GM12878 (cell line): Measurements from ENCODE around the gene RNPC3. TPM values are rescaled to one million over a fixed set of nuclear protein-coding genes. Genes with fewer than 3 reads are reported as not detected.
A peak's percentile ranks its signal among the peaks of the same experiment; 100 is the strongest.

Source experiments
- ATAC-seq: fragments of 200-7000 bp; cut with Tn5 transposase; 3 replicates; pipeline ENCODE4 v1.9.1; 2020; ENCODE audit warnings: mild to moderate bottlenecking, moderate library complexity
- BruUV-seq: library from RNA; stranded (reverse); fragments of 400-500 nt; replicated peaks from 2 replicates; lab custom pipeline; 2021; lab: Mats Ljungman, UMichigan
- CTCF ChIA-PET: fragments of 300-600 bp; sonication (Branson Sonifier 250); formaldehyde crosslinking; extraction: SDS; loops from one replicate; lab custom pipeline; 2021; ENCODE audit warnings: inconsistent platforms; lab: Yijun Ruan, JAX
- POLR2A ChIA-PET: fragments of 350-600 bp; formaldehyde crosslinking; extraction: SDS; loops from one replicate; lab custom pipeline; 2021; ENCODE audit warnings: inconsistent platforms; lab: Charles Lee
- RAD21 ChIA-PET: fragments of 300-600 bp; sonication (Branson Sonifier 250); formaldehyde crosslinking; loops from one replicate; lab custom pipeline; 2023; ENCODE audit warnings: antibody characterized with exemption; ENCODE audit not compliant: unreplicated experiment; lab: Charles Lee
- SMC1A ChIA-PET: fragments of 300-600 bp; sonication (Branson Sonifier 250); formaldehyde crosslinking; loops from one replicate; lab custom pipeline; 2023; ENCODE audit not compliant: unreplicated experiment, uncharacterized antibody; lab: Charles Lee
- DNase-seq: peaks from one replicate; pipeline ENCODE4 v3.0.0-alpha.2; 2011; ENCODE audit warnings: low read depth, low spot score
- FAIRE-seq: peaks from 3 replicates; lab custom pipeline; 2011; peaks lifted over from hg19 to GRCh38; lab: Jason Lieb, UNC
- H2AFZ ChIP-seq: 2 replicates; pipeline ENCODE4 v1.6.0; 2011; ENCODE audit warnings: low read depth, low read length, control low read depth; ENCODE audit not compliant: control insufficient read depth
- H3K27ac ChIP-seq: 2 replicates; pipeline ENCODE4 v1.5.1; 2011; ENCODE audit warnings: control low read depth; ENCODE audit not compliant: control insufficient read depth, insufficient read depth
- H3K27me3 ChIP-seq, 2 experiments: replicated peaks in 1 of 2; 2 replicates each; pipeline versions ENCODE4 v1.6.0 to v1.6.1; 2011; ENCODE audit warnings: low read length in 1 of 2; ENCODE audit not compliant: control insufficient read depth in 2 of 2, insufficient read depth in 2 of 2
- H3K36me3 ChIP-seq, 2 experiments: 2 replicates each; pipeline ENCODE4 v1.5.1; 2011; ENCODE audit warnings: low read length in 1 of 2; ENCODE audit not compliant: control insufficient read depth in 2 of 2, insufficient read depth in 2 of 2
- H3K4me1 ChIP-seq: 2 replicates; pipeline ENCODE4 v1.6.1; 2011; ENCODE audit warnings: mild to moderate bottlenecking, low read length, moderate library complexity, mixed read lengths; ENCODE audit not compliant: control insufficient read depth, insufficient read depth
- H3K4me2 ChIP-seq: 2 replicates; pipeline ENCODE4 v1.6.0; 2011; ENCODE audit warnings: control low read depth; ENCODE audit not compliant: control insufficient read depth, insufficient read depth
- H3K4me3 ChIP-seq: fragments of 200-600 bp; sonication (generic); 2 replicates; pipeline ENCODE4 v1.5.1; 2016
- H3K79me2 ChIP-seq: 2 replicates; pipeline ENCODE4 v1.6.0; 2011; ENCODE audit warnings: low read length; ENCODE audit not compliant: control insufficient read depth, insufficient read depth
- H3K9ac ChIP-seq: 2 replicates; pipeline ENCODE4 v1.8.0; 2011; ENCODE audit warnings: low read length, control low read depth, mixed read lengths; ENCODE audit not compliant: control insufficient read depth, insufficient read depth
- H3K9me3 ChIP-seq: replicated peaks from 3 replicates; pipeline ENCODE4 v1.5.1; 2011; ENCODE audit warnings: mild to moderate bottlenecking, low read length; ENCODE audit not compliant: control insufficient read depth, insufficient read depth
- H4K20me1 ChIP-seq: 2 replicates; pipeline ENCODE4 v1.6.0; 2011; ENCODE audit not compliant: control insufficient read depth, insufficient read depth
- HDAC2 ChIP-seq: fragments of 200-600 bp; sonication (generic); IDR thresholded peaks from 2 replicates; pipeline ENCODE4 v1.6.1; 2017
- KDM1A ChIP-seq: fragments of 200-600 bp; sonication (generic); IDR thresholded peaks from 2 replicates; pipeline ENCODE4 v1.6.1; 2016; ENCODE audit warnings: borderline replicate concordance
- POU2F2 ChIP-seq: IDR thresholded peaks from 3 replicates; pipeline ENCODE4 v1.6.1; 2011; ENCODE audit warnings: low read depth, mild to moderate bottlenecking, low read length, borderline replicate concordance
- RAD21 ChIP-seq: IDR thresholded peaks from 2 replicates; pipeline ENCODE4 v1.6.1; 2011; ENCODE audit warnings: mild to moderate bottlenecking, low read depth, low read length, moderate library complexity; ENCODE audit not compliant: insufficient read depth
- RB1 ChIP-seq: fragments of 450-650 bp; formaldehyde crosslinking; IDR thresholded peaks from 2 replicates; pipeline ENCODE4 v1.6.1; 2017; ENCODE audit warnings: mild to moderate bottlenecking, borderline replicate concordance
- SMC3 ChIP-seq: IDR thresholded peaks from 2 replicates; pipeline ENCODE4 v1.6.1; 2011; ENCODE audit warnings: low read length, improper control_type of control experiment, borderline replicate concordance
- STAT3 ChIP-seq: IDR thresholded peaks from 2 replicates; pipeline ENCODE4 v1.6.1; 2011; ENCODE audit warnings: low read depth, low read length, improper control_type of control experiment
- ZNF384 ChIP-seq: IDR thresholded peaks from 2 replicates; pipeline ENCODE4 v1.6.1; 2012; ENCODE audit warnings: low read depth, mild to moderate bottlenecking, low read length, improper control_type of control experiment, borderline replicate concordance
- WGBS: methylation state at CpG from one replicate; pipeline ENCODE4 v1.1.6; 2016; ENCODE audit warnings: low lambda C conversion rate; ENCODE audit not compliant: insufficient replicate concordance, insufficient coverage; ENCODE audit errors: missing lambda C conversion rate; 5-methylcytosine and 5-hydroxymethylcytosine counted together
- in situ Hi-C: fragments of 300-500 bp; cut with MboI; formaldehyde crosslinking; loops from 9 replicates; pipeline ENCODE4 v1.14.3; 2018; ENCODE audit warnings: mixed read lengths
- intact Hi-C: fragments of 100-400 bp; cut with micrococcal nuclease; formaldehyde crosslinking; loops from one replicate; pipeline ENCODE4 v1.14.2; 2022; ENCODE audit not compliant: unreplicated experiment
- polyA plus RNA-seq, 11 experiments: library from polyadenylated mRNA; depleted of rRNA in 4 of 11; unstranded in 6 of 11; stranded (reverse) in 5 of 11; fragments of >200 nt; fragmentation: Nextera tagmentation in 4 of 11; fragmentation: Illumina TruSeq in 1 of 11; extraction: Ambion mirVana in 4 of 11; extraction: Trizol in 1 of 11; gene quantifications; 1 replicate in 1 of 11; 2 replicates in 10 of 11; pipeline versions ENCODE4 v1.2.1 to v1.2.3, GENCODE V29; 2011 to 2016; ENCODE audit warnings: inconsistent platforms in 2 of 11, missing spikeins in 2 of 11, low read depth in 1 of 11
- total RNA-seq, 4 experiments: library from RNA; depleted of rRNA in 3 of 4; stranded (reverse); fragments of >200 nt in 3 of 4; fragmentation: Illumina TruSeq in 1 of 4; extraction: Trizol in 1 of 4; gene quantifications; 2 replicates each; pipeline versions ENCODE4 v1.2.1 to v1.2.3, GENCODE V29; 2013 to 2021
- TF ChIP-seq, protein P1 (sequence below), 3 experiments: IDR thresholded peaks in 2 of 3; conservative IDR thresholded peaks in 1 of 3; 2 replicates each; pipeline ENCODE4 v1.5.1; 2011; ENCODE audit warnings: low read depth in 3 of 3, low read length in 3 of 3, mild to moderate bottlenecking in 3 of 3, control low read depth in 2 of 3, moderate library complexity in 2 of 3, inconsistent platforms in 1 of 3, mixed read lengths in 1 of 3; ENCODE audit not compliant: control insufficient read depth in 2 of 3, insufficient read depth in 1 of 3; ENCODE audit errors: extremely low read depth in 1 of 3

Gene RNPC3
- total and polyA plus RNA-seq, 10 of the 15 experiments (the other 5 are each of a cell fraction or from before 2014, with no cell fraction given), result 11.4 to 53.7 (median 22.7) TPM

DNA sequence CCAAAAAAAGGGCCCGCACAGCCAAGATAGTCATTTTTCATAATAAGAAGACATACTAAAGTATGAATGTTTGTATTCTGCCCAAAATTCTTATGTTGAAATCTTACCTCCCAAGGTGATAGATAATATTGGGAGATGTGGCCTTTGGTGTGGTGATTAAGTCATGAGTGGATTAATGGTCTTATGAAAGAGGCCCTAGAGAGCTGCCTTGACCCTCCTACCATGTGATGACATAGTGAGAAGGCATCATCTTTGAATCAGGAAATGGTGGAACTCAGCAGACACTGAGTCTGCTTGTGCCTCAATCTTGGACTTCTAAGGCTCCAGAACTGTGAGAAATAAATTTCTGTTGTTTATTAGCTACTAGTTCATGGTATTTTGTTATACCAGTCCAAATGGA, 11.8 kb upstream of the RNPC3 start:
- FAIRE-seq (no peak), ATAC-seq (no peak), DNase-seq (no peak)
- in situ Hi-C loops (loop anchor here (5.0 kb wide), 1 partner anchor 406 kb away; the partner anchor contains the start of gene COL11A1), intact Hi-C loops (no loop called here)
- WGBS, result 95% methylated on average over 1 of the region's 1 CpG
- no peaks in the 10 kb centered on the region for H3K79me2 ChIP-seq
- no peak overlapping the region for H3K4me3 ChIP-seq
- H3K36me3 ChIP-seq, result no peaks in the 10 kb centered on the region
- no TSS peak for BruUV-seq
- ChIA-PET CTCF (interaction anchor here (0.6 to 4.3 kb wide), 11 partner anchors 10 to 1993 kb away, joined by 3 to 32 read pairs (median 5); partner anchors contain the start of gene RNPC3), RAD21 (interaction anchor here (0.7 to 1.0 kb wide), 2 partner anchors 52 to 109 kb away, joined by 5 to 6 read pairs; no protein-coding TSS in a partner anchor), POLR2A (no interaction called here), SMC1A (interaction anchor here (1.3 to 2.2 kb wide), 5 partner anchors 12 to 1994 kb away, joined by 4 to 15 read pairs (median 8); partner anchors contain the start of gene RNPC3)
- H3K27ac ChIP-seq, result no peak overlapping the region
- no peak for TF ChIP-seq STAT3
- no peaks in the 10 kb centered on the region for H3K4me1 ChIP-seq
- no peak overlapping the region for H3K9ac ChIP-seq
- H3K27me3 ChIP-seq, result no peaks in the 10 kb centered on the region
- H3K9me3 ChIP-seq, result no peaks in the 10 kb centered on the region
- H3K4me2 ChIP-seq, result no peak overlapping the region
- H4K20me1 ChIP-seq, result no peaks in the 10 kb centered on the region
- no peak overlapping the region for H2AFZ ChIP-seq

DNA sequence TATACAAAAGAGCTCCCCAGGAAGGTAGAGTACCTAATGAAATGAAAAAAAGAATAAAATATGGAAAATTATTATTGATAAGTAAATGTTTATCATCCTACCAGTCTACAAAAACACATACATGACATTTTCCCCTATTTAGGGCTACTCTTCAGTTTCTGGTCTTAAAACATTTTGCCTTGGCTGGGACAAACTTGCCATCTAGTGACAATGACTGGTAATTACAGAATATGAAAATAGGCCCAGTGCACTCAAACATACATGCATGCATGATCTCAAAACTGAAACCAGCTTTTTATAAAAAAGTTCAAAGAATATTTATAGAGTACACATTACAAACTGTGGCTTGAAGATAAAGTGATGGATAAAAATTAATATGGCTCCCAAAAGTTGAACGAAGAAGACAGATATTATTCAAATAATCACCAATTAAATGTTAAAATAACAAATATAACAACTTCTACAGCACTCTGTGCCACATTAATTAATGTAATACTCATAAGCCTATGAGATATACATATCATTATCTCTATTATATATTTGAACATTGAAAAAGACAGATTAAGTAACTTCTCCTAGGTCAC, 10.5 kb upstream of the RNPC3 start:
- peak; percentile 35 for DNase-seq

More for the DNA sequence above, 10.5 kb upstream of the RNPC3 start:
- H3K79me2 ChIP-seq, result no peaks in the 10 kb centered on the region
- H3K9ac ChIP-seq, result no peak overlapping the region
- no peaks in the 10 kb centered on the region for H3K36me3 ChIP-seq
- ChIA-PET POLR2A (no interaction called here), SMC1A (interaction anchor here (0.7 to 2.2 kb wide), 6 partner anchors 9 to 1995 kb away, joined by 3 to 15 read pairs (median 6); partner anchors contain the start of gene RNPC3), CTCF (interaction anchor here (0.7 to 4.3 kb wide), 20 partner anchors 11 to 1995 kb away, joined by 3 to 32 read pairs (median 5); partner anchors contain the start of gene RNPC3), RAD21 (interaction anchor here (0.6 to 4.2 kb wide), 3 partner anchors 12 to 414 kb away, joined by 3 to 21 read pairs (median 5); partner anchors contain the start of gene RNPC3)
- no peaks in the 10 kb centered on the region for H4K20me1 ChIP-seq
- in situ Hi-C loops, result loop anchor here (5.0 kb wide), 1 partner anchor 408 kb away; the partner anchor contains the start of gene COL11A1
- no peak overlapping the region for H3K4me2 ChIP-seq
- peak overlapping the region; percentile 42; the same call in 1 of the 2 replicates for H2AFZ ChIP-seq
- intact Hi-C loops, result loop anchor here (1.0 kb wide), 1 partner anchor 409 kb away; no protein-coding TSS in a partner anchor
- no peaks in the 10 kb centered on the region for H3K4me1 ChIP-seq
- ATAC-seq, result peak; percentile 80
- no peaks in the 10 kb centered on the region for H3K9me3 ChIP-seq
- no peak overlapping the region for H3K4me3 ChIP-seq
- BruUV-seq, result no TSS peak
- WGBS, result 0% methylated on average over 1 of the region's 1 CpG
- TF ChIP-seq RB1, result no peak
- peak; percentile 23; the same call in 1 of the 2 replicates for TF ChIP-seq ZNF384
- TF ChIP-seq HDAC2, result no peak
- TF ChIP-seq, protein P1, sequence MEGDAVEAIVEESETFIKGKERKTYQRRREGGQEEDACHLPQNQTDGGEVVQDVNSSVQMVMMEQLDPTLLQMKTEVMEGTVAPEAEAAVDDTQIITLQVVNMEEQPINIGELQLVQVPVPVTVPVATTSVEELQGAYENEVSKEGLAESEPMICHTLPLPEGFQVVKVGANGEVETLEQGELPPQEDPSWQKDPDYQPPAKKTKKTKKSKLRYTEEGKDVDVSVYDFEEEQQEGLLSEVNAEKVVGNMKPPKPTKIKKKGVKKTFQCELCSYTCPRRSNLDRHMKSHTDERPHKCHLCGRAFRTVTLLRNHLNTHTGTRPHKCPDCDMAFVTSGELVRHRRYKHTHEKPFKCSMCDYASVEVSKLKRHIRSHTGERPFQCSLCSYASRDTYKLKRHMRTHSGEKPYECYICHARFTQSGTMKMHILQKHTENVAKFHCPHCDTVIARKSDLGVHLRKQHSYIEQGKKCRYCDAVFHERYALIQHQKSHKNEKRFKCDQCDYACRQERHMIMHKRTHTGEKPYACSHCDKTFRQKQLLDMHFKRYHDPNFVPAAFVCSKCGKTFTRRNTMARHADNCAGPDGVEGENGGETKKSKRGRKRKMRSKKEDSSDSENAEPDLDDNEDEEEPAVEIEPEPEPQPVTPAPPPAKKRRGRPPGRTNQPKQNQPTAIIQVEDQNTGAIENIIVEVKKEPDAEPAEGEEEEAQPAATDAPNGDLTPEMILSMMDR (IDR thresholded peaks at IDR 0.05 in 2 of 3, conservative IDR thresholded peaks at IDR 0.05 in 1 of 3; ENCODE audit: control insufficient read depth in 2 of 3, extremely low read depth in 1 of 3, insufficient read depth in 1 of 3, low read depth in 3 of 3, low read length in 3 of 3), result peak; percentile 62 to 87 (median 70)
- TF ChIP-seq POU2F2, result peak; percentile 65; the same call in 1 of the 3 replicates
- TF ChIP-seq RAD21, result peak; percentile 99
- TF ChIP-seq KDM1A, result no peak
- peak; percentile 70 for TF ChIP-seq SMC3
- FAIRE-seq, result peak; percentile 57
- H3K27ac ChIP-seq, result no peak overlapping the region
- H3K27me3 ChIP-seq, result no peaks in the 10 kb centered on the region
